Caco-2 (cell line): ENCODE results near the gene GPM6B. TPM values are rescaled to one million over a fixed set of nuclear protein-coding genes. Genes with fewer than 3 reads are reported as not detected.

Source experiments
- BruUV-seq: library from RNA; stranded (reverse); fragments of 400-500 nt; replicated peaks from 2 replicates; lab custom pipeline; 2021; lab: Mats Ljungman, UMichigan
- CTCF ChIA-PET: fragments of 300-600 bp; sonication (Branson Sonifier 250); formaldehyde crosslinking; loops from one replicate; lab custom pipeline; 2022; ENCODE audit warnings: antibody characterized with exemption; lab: Charles Lee
- POLR2A ChIA-PET: fragments of 300-600 bp; sonication (Branson Sonifier 250); formaldehyde crosslinking; loops from one replicate; lab custom pipeline; 2022; ENCODE audit warnings: antibody characterized with exemption; lab: Charles Lee
- DNase-seq, 2 experiments: peaks; one replicate each; pipeline versions ENCODE4 v3.0.0 to v3.0.0-alpha.2; 2020 to 2022
- H3K27me3 ChIP-seq: replicated peaks from 2 replicates; pipeline ENCODE4 v1.6.0; 2011; ENCODE audit warnings: low read length; ENCODE audit not compliant: control insufficient read depth, insufficient read depth
- H3K36me3 ChIP-seq: 2 replicates; pipeline ENCODE4 v1.5.1; 2011; ENCODE audit warnings: low read length; ENCODE audit not compliant: control insufficient read depth, insufficient read depth
- H3K4me1 ChIP-seq: fragments of 250-450 bp; sonication (Bioruptor Pico); 2 replicates; pipeline ENCODE4 v1.5.1; 2020; ENCODE audit warnings: mild to moderate bottlenecking
- H3K4me3 ChIP-seq: 2 replicates; pipeline ENCODE4 v1.5.1; 2011; ENCODE audit warnings: low read depth, mild to moderate bottlenecking, control low read depth, low read length
- H3K9me3 ChIP-seq: fragments of 250-450 bp; sonication (Bioruptor Pico); 2 replicates; pipeline ENCODE4 v1.5.1; 2020; ENCODE audit warnings: mild to moderate bottlenecking, moderate library complexity
- H3K27ac Mint-ChIP-seq: one replicate; pipeline ENCODE4 v1.8.0; 2022; ENCODE audit warnings: mixed read lengths; ENCODE audit not compliant: unreplicated experiment
- H3K27me3 Mint-ChIP-seq: one replicate; pipeline ENCODE4 v1.8.0; 2022; ENCODE audit warnings: mixed read lengths; ENCODE audit not compliant: insufficient read depth, unreplicated experiment
- H3K36me3 Mint-ChIP-seq: one replicate; pipeline ENCODE4 v1.8.0; 2022; ENCODE audit warnings: mild to moderate bottlenecking, mixed read lengths; ENCODE audit not compliant: insufficient read depth, unreplicated experiment
- H3K4me1 Mint-ChIP-seq: one replicate; pipeline ENCODE4 v1.8.0; 2022; ENCODE audit warnings: low read depth, mixed read lengths; ENCODE audit not compliant: unreplicated experiment
- H3K4me3 Mint-ChIP-seq: one replicate; pipeline ENCODE4 v1.8.0; 2022; ENCODE audit warnings: mild to moderate bottlenecking, moderate library complexity, mixed read lengths; ENCODE audit not compliant: unreplicated experiment
- H3K9me3 Mint-ChIP-seq: one replicate; pipeline ENCODE4 v1.8.0; 2022; ENCODE audit warnings: mixed read lengths; ENCODE audit not compliant: unreplicated experiment
- CTCF ChIP-seq, 2 experiments: fragments of 200-600 bp in 1 of 2; IDR thresholded peaks; 1 replicate in 1 of 2; 2 replicates in 1 of 2; pipeline versions ENCODE4 v1.5.1 to v1.8.0; 2011 to 2022; ENCODE audit warnings: antibody characterized with exemption in 1 of 2, control low read depth in 1 of 2, inconsistent platforms in 1 of 2, low read depth in 1 of 2, low read length in 1 of 2, mild to moderate bottlenecking in 1 of 2, moderate library complexity in 1 of 2; ENCODE audit not compliant: insufficient read depth in 1 of 2, severe bottlenecking in 1 of 2, unreplicated experiment in 1 of 2
- intact Hi-C: fragments of 100-400 bp; cut with micrococcal nuclease; formaldehyde crosslinking; loops from one replicate; pipeline ENCODE4 v1.10.0; 2022; ENCODE audit not compliant: unreplicated experiment
- total RNA-seq: library from RNA; stranded (reverse); gene quantifications from 2 replicates; pipeline ENCODE4 v1.2.3, GENCODE V29; 2022

Gene GPM6B
- total RNA-seq, 1 experiment from 2014 or later, result 0.09 TPM

GRCh38 chrX:13763489-13763888 lies 53.4 kb downstream of the GPM6B start:
- intact Hi-C loops, result no loop called here
- peaks cover 64% of the 10 kb centered on the region for H3K36me3 Mint-ChIP-seq

GRCh38 chrX:13761606-13762414 lies 55.1 kb downstream of the GPM6B start:
- no peaks in the 10 kb centered on the region for H3K27me3 Mint-ChIP-seq
- no peak for DNase-seq
- TF ChIP-seq CTCF (IDR thresholded peaks at IDR 0.05; ENCODE audit: insufficient read depth in 1 of 2, low read depth in 1 of 2, low read length in 1 of 2, severe bottlenecking in 1 of 2, unreplicated experiment in 1 of 2), result no peak
- no peak overlapping the region for H3K4me3 Mint-ChIP-seq
- ChIA-PET POLR2A (interaction anchor here (0.6 kb wide), 1 partner anchor 28 kb away, joined by 9 read pairs; no protein-coding TSS in a partner anchor), CTCF (no interaction called here)
- H3K4me1 Mint-ChIP-seq, result no peaks in the 10 kb centered on the region
- no peak overlapping the region for H3K27ac Mint-ChIP-seq
- H3K9me3 ChIP-seq, result no peaks in the 10 kb centered on the region
- no peak overlapping the region for H3K4me3 ChIP-seq
- no peaks in the 10 kb centered on the region for H3K27me3 ChIP-seq
- H3K4me1 ChIP-seq, result no peaks in the 10 kb centered on the region
- peaks cover 65% of the 10 kb centered on the region for H3K36me3 Mint-ChIP-seq
- intact Hi-C loops, result no loop called here
- no peaks in the 10 kb centered on the region for H3K36me3 ChIP-seq
- no peaks in the 10 kb centered on the region for H3K9me3 Mint-ChIP-seq
- no TSS peak for BruUV-seq

More at GRCh38 chrX:13763489-13763888, 53.4 kb downstream of the GPM6B start:
- no peaks in the 10 kb centered on the region for H3K27me3 ChIP-seq
- BruUV-seq, result no TSS peak
- H3K27ac Mint-ChIP-seq, result no peak overlapping the region
- no peaks in the 10 kb centered on the region for H3K4me1 ChIP-seq
- H3K4me3 Mint-ChIP-seq, result no peak overlapping the region
- no peak overlapping the region for H3K4me3 ChIP-seq
- POLR2A ChIA-PET, result no interaction called here
- H3K9me3 Mint-ChIP-seq, result no peaks in the 10 kb centered on the region
- CTCF ChIA-PET, result no interaction called here
- H3K27me3 Mint-ChIP-seq, result no peaks in the 10 kb centered on the region
- no peaks in the 10 kb centered on the region for H3K4me1 Mint-ChIP-seq
- DNase-seq, result no peak
- no peaks in the 10 kb centered on the region for H3K36me3 ChIP-seq
- no peak for TF ChIP-seq CTCF (IDR thresholded peaks at IDR 0.05; ENCODE audit: insufficient read depth in 1 of 2, low read depth in 1 of 2, low read length in 1 of 2, severe bottlenecking in 1 of 2, unreplicated experiment in 1 of 2)
- H3K9me3 ChIP-seq, result no peaks in the 10 kb centered on the region

GRCh38 chrX:13760426-13760825 lies 56.5 kb downstream of the GPM6B start:
- DNase-seq, result no peak
- BruUV-seq, result no TSS peak
- H3K27ac Mint-ChIP-seq, result no peak overlapping the region

More at GRCh38 chrX:13760426-13760825, 56.5 kb downstream of the GPM6B start:
- Histone ChIP-seq H3K4me3 (no peak overlapping the region), H3K4me1 (peaks cover 9% of the 10 kb centered on the region), H3K9me3 (no peaks in the 10 kb centered on the region), H3K27me3 (no peaks in the 10 kb centered on the region), H3K36me3 (no peaks in the 10 kb centered on the region)
- peaks cover 53% of the 10 kb centered on the region for H3K36me3 Mint-ChIP-seq
- H3K9me3 Mint-ChIP-seq, result no peaks in the 10 kb centered on the region
- ChIA-PET POLR2A (no interaction called here), CTCF (no interaction called here)
- intact Hi-C loops, result no loop called here
- TF ChIP-seq CTCF (IDR thresholded peaks at IDR 0.05; ENCODE audit: insufficient read depth in 1 of 2, low read depth in 1 of 2, low read length in 1 of 2, severe bottlenecking in 1 of 2, unreplicated experiment in 1 of 2), result no peak
- H3K4me3 Mint-ChIP-seq, result no peak overlapping the region
- H3K4me1 Mint-ChIP-seq, result no peaks in the 10 kb centered on the region
- no peaks in the 10 kb centered on the region for H3K27me3 Mint-ChIP-seq
